Fibroblast of mammary gland (primary cell): Measurements from ENCODE around the gene AMN.
"Not testable (repeated sequence)": the region's sequence is repeated elsewhere in the genome, so short reads cannot be mapped to it uniquely, and the experiment has no call there.

Experiments
- DNase-seq: peaks from one replicate; pipeline ENCODE4 v3.0.0-alpha.2; 2010; ENCODE audit warnings: low read depth
- H3K4me3 ChIP-seq: 2 replicates; pipeline ENCODE4 v1.5.1; 2011; ENCODE audit warnings: low read depth, mild to moderate bottlenecking, low read length, moderate library complexity; ENCODE audit not compliant: control insufficient read depth
- TF ChIP-seq, protein P1 (sequence below): conservative IDR thresholded peaks from 2 replicates; pipeline ENCODE4 v1.5.1; 2011; ENCODE audit warnings: low read depth, low read length, inconsistent platforms; ENCODE audit not compliant: control insufficient read depth, insufficient read depth

AMN gene

GRCh38 chr14:102923925-102924486 lies 1.5 kb downstream of the AMN start:
- DNase-seq, result no peak
- no peak overlapping the region for H3K4me3 ChIP-seq
- TF ChIP-seq, protein P1, sequence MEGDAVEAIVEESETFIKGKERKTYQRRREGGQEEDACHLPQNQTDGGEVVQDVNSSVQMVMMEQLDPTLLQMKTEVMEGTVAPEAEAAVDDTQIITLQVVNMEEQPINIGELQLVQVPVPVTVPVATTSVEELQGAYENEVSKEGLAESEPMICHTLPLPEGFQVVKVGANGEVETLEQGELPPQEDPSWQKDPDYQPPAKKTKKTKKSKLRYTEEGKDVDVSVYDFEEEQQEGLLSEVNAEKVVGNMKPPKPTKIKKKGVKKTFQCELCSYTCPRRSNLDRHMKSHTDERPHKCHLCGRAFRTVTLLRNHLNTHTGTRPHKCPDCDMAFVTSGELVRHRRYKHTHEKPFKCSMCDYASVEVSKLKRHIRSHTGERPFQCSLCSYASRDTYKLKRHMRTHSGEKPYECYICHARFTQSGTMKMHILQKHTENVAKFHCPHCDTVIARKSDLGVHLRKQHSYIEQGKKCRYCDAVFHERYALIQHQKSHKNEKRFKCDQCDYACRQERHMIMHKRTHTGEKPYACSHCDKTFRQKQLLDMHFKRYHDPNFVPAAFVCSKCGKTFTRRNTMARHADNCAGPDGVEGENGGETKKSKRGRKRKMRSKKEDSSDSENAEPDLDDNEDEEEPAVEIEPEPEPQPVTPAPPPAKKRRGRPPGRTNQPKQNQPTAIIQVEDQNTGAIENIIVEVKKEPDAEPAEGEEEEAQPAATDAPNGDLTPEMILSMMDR, result no peak

- no peak for DNase-seq
- H3K4me3 ChIP-seq, result no peak overlapping the region
- TF ChIP-seq, protein P1, result peak; percentile 17
Observed at GRCh38 chr14:102924632-102925588, 2.4 kb downstream of the AMN start.

- H3K4me3 ChIP-seq, result no peak overlapping the region
- no peak for DNase-seq
- TF ChIP-seq, protein P1, result no peak
Observed at GRCh38 chr14:102925646-102926045, 3.2 kb downstream of the AMN start.

- no peak for DNase-seq
- TF ChIP-seq, protein P1, result no peak
Observed at GRCh38 chr14:102926104-102926503, 3.6 kb downstream of the AMN start.

GRCh38 chr14:102926840-102927239 lies 4.4 kb downstream of the AMN start:
- DNase-seq, H3K4me3 ChIP-seq: not testable (repeated sequence)

More at GRCh38 chr14:102926104-102926503, 3.6 kb downstream of the AMN start:
- no peak overlapping the region for H3K4me3 ChIP-seq

GRCh38 chr14:102927346-102927877 lies 4.9 kb downstream of the AMN start:
- DNase-seq, result no peak
- H3K4me3 ChIP-seq, result no peak overlapping the region
- TF ChIP-seq, protein P1, result no peak

DNA sequence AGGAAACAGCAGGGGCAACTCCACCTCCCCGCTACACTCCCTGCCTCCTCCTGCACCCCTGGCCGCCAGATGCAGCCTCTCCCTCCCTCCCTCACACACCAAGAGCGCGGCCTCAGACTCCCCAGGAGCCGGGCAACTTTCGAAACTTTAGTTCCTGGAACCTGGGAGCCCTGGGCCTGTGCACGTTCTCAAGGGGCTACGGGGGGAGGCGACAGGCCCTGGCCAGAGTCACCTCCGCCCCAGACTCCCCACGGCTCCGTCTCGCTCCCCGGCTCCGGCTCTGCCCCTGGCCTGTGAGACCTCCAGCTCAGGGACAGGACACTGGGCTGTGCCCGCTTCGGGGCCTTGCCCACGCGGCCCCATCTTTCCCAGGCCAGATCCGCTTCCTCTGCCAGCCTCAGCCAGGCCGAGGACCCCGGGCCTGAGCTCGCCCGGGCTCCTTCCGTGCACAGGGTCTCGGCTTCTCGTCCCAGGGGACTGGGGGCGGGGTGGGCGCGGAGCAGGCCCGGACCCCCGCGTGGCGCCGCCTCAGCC lies 5.5 kb downstream of the AMN start:
- DNase-seq, result no peak
- TF ChIP-seq, protein P1, result no peak
- no peak overlapping the region for H3K4me3 ChIP-seq
